GM12872 (cell line): Measurements from ENCODE around the gene NLGN1.

ENCODE experiments used
- TF ChIP-seq, protein P1 (sequence below): IDR thresholded peaks from 3 replicates; pipeline ENCODE4 v1.5.1; 2011; ENCODE audit warnings: low read depth, mild to moderate bottlenecking, low read length, moderate library complexity; ENCODE audit not compliant: insufficient read depth

The NLGN1 gene

DNA sequence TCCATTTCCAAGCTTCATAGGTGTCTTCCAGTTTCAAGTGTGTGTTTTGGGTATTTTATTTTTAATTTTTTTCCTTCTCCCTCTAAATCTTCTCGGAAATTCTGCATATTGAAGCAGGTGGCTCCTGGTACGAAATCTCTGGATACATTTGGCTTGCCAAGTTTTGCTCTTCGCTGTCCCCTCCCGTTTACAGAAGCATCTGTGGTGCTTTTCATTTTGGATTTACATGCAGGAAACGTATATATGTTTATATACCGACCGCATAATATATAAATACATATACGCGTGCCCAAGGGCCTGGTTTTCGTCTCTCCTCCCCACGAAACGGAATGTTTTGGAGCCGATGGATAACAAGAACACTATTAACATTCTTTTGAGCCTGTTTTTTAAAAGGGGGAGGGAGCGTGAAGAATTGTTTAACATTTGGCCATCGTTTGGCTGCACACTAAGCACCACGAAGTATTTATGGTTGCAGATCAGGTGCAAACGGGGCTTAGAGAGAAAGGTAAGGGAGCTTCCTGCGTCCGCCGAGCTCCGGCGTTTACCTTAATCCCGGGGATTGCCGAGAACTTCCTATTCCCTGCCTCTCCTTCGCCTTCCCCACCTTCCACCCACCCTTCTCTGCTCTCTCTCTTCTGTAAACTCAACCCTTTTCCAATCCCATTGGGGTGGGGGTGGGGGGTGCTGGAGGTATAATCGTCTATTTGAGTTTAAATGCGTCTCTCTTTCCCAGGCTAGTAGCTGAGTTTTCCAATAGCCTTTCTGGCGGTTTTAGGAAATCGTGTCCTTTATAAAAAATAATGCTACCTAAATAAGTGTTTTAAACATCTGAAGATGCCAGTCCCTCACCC, 1.1 kb upstream of the NLGN1 start:
- TF ChIP-seq, protein P1, sequence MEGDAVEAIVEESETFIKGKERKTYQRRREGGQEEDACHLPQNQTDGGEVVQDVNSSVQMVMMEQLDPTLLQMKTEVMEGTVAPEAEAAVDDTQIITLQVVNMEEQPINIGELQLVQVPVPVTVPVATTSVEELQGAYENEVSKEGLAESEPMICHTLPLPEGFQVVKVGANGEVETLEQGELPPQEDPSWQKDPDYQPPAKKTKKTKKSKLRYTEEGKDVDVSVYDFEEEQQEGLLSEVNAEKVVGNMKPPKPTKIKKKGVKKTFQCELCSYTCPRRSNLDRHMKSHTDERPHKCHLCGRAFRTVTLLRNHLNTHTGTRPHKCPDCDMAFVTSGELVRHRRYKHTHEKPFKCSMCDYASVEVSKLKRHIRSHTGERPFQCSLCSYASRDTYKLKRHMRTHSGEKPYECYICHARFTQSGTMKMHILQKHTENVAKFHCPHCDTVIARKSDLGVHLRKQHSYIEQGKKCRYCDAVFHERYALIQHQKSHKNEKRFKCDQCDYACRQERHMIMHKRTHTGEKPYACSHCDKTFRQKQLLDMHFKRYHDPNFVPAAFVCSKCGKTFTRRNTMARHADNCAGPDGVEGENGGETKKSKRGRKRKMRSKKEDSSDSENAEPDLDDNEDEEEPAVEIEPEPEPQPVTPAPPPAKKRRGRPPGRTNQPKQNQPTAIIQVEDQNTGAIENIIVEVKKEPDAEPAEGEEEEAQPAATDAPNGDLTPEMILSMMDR, result no peak

DNA sequence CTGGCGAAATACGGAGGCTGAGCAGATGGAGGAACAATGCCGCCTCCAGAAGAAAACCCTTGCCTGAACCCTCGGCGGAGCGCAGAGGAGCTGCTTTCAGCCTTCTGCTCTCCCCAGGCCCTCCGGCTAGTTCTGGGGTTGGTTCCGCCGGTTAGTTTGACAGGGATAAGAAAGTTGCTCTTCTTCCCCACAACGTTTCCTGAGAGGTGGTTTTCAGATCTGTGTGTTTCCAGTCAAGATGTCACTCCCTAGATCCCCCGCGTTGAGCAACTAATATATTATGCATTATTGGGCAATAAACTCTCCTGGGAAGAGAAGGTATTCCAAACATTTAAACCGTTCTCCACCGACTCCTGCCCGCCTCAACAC, 551 bp downstream of the NLGN1 start:
- TF ChIP-seq, protein P1, result no peak

DNA sequence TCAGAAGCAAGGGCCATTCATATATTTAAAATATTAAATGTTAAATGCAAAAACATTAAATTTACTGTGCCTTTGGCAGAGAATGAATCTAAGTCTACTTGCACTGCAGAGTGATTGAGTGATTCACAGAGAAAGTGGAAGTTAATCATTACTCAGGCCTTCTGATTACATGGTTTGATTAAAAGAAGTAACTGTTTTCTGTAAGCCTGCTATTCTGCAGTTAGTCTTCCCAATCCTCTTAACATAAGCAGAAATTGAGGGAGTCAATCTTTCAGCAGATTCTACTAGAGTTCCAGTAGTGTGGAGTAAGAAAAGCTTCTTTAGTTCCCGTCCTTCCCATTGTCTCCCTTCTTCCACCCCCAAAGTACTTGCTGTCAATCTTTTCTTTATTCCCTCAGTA, 1.5 kb downstream of the NLGN1 start:
- TF ChIP-seq, protein P1, result no peak

DNA sequence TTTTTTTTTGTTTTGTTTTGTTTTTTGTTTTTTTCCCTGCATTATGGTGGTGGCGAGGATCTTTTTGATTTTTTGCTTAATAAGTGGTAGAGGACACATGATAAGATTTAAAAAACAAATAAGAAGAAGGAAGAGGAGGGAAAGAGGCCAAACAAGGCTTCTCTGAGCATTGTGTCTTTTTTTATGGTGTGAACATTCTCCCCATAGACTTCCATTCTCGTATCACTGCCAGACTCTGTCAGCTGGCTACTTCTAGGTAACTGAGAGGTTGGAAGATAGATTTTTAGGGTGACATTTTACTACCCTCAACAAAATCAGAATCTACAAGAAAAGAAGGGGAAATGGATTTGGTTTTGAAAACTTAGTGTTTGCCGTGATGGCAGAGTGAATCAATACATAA, 3.8 kb downstream of the NLGN1 start:
- TF ChIP-seq, protein P1, result no peak

DNA sequence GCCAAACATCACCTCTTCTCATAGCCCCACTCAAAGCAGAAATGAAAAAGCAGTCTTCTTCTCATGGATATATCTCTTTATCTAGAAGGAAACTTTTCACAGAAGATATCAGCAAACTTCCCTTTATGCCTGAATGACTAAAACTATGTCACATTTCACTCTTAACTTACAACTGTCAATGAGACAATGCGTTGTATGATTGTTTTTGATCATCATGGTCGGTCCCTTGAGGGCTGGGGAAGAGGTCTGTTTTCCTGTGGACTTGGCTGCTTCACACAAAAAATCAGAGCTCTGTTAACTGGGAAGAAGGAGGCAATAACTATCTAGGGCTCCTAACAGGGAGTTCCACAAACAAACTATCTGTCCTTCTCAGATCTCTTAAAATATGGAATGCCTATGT, 5.1 kb downstream of the NLGN1 start:
- TF ChIP-seq, protein P1, result no peak

DNA sequence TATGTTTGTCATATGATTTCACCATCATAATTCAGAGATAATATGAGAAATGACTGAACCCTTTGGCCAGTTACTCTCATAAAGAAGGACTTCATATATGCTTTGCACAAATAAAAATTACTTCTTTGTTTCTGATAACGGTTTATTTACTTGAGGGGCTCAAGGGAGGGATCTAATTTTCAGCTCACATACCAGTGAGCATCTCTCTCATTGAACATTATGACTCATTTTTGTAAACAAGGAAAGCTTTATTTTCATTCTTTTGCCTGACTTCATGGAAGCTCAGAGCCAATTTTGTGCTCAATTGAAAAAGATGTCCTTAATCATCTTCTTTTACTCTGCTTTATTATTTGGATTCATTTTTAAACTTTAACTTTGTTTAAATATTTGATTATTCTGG, 5.8 kb downstream of the NLGN1 start:
- TF ChIP-seq, protein P1, result no peak

DNA sequence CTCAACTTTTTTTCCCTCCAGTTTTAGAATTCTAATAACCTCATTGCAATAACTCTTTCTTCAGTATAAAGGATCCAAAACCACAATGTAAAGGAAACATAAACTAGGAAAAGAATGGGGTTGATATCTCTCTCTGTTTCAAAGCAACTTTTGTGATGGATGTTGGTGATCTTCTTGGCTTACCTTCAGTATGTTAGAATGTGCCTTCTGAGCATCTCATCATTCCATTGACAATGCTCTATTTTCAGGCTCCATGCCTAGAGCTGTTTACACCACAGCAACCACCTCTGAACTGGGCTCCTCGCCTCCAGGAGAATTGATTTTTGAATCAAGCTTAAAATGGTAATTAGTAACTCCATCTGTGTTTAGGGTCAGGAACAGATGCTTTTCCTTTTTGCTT, 6.6 kb downstream of the NLGN1 start:
- TF ChIP-seq, protein P1, result no peak
